HPDE6-E6E7 (cell line): ENCODE data around the gene ZNF232.
A peak's percentile ranks its signal among the peaks of the same experiment; 100 is the strongest.
"Not testable (repeated sequence)": the region's sequence is repeated elsewhere in the genome, so short reads cannot be mapped to it uniquely, and the experiment has no call there.

Experiments
- DNase-seq: peaks from one replicate; pipeline ENCODE4 v3.0.0; 2011; ENCODE audit warnings: missing footprints; ENCODE audit errors: extremely low spot score

ZNF232 gene

DNA sequence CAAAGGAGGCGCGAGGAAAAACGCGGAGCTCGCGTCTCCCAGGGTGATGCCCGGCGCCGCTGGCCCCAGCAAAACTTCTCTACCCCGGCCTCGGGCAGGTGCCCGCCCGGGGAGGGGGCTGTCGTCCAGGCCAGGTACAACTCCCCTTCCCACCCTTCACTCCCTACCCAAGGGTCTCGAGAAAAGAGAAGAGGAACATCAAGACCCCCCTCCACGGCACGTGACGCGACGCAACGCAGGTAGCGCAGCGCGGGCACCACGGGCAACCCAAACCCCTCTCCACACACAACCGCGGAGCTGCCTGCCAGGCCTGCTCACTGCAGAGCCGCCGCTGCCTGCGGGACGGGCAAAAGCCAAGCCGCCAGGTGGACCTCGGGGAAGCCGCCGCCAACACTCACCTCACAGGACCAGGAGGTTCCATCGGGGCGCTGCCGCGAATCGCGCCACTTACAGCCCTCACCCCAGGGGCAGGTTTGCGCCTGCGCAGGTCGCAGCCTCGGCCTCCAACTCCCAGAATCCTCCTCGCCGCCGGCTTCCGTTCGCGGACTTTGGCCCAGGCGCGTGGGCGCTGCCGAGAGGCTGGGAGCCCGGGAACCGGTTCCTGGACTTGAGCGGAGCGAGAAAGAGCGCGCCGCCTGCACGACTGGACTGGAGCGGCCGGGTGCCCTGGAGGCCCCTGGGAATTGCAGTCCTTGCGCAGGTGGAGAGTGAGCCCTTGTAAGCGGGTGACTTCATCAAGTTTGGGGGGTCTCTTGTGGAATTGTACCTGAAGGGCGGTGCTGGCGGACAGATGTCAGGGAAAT, at the start of gene ZNF232:
Gene ZNF232 (minus strand): TSS at position 477 of the 803 bp plus-strand sequence. CDS start 56 bp downstream, at position 421.
- DNase-seq, result peak; percentile 97

- DNase-seq, result not testable (repeated sequence)
Observed at GRCh38 chr17:5160702-5161101, 49.0 kb upstream of the ZNF232 start.

DNA sequence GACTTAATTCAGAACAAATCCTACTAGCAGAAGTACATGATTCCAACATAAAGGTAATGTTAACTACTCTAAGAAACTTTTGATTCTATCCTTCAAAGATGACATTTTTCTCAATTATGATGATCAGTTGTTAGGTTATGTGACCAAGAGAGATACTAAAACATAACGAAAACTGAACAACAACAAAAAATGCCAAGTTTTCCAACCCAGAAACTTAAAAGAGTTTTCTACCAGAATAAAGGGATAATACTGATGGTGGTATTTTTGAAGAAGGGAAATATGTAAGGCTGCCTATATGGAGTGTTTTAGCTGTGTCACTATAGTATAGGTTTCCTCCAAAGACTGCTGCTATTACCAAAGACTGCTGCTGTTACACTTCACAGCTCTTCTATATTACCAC, 34.4 kb upstream of the ZNF232 start:
- DNase-seq, result not testable (repeated sequence)

DNA sequence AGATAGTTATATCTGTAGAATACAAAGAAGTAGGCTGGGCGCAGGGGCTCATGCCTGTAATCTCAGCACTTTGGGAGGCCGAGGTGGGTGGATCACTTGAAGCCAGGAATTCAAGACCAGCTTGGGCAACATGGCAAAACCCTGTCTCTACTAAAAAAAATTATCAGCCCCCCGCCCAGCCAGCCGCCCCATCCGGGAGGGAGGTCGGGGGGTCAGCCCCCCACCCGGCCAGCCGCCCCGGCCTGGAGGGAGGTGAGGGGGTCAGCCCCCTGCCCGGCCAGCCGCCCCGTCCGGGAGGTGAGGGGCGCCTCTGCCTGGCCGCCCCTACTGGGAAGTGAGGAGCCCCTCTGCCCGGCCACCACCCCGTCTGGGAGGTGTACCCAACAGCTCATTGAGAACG, 31.2 kb upstream of the ZNF232 start:
- DNase-seq, result not testable (repeated sequence)

GRCh38 chr17:5139458-5139732, 27.7 kb upstream of the ZNF232 start:
- no peak for DNase-seq

GRCh38 chr17:5138616-5139457, 27.2 kb upstream of the ZNF232 start:
- DNase-seq, result no peak

DNA sequence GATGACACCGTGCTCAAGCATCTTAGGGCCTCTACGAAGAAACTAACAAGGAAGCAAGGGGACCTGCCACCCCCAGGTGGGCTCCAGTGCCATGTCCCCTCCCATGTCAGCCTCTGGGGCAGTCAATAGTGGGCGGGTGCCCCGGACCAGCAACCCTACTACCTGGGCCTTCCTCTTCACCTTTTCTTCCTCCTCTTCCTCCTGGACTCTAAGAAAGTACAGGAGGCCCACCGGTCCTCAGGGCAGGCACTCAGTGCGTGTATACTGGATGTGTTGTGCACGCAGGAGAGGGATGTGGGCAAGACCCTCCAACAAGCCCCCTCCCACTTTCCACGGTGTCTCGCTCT, 26.5 kb upstream of the ZNF232 start:
- DNase-seq, result not testable (repeated sequence)

GRCh38 chr17:5137511-5138197, 26.0 kb upstream of the ZNF232 start:
- DNase-seq, result not testable (repeated sequence)

DNA sequence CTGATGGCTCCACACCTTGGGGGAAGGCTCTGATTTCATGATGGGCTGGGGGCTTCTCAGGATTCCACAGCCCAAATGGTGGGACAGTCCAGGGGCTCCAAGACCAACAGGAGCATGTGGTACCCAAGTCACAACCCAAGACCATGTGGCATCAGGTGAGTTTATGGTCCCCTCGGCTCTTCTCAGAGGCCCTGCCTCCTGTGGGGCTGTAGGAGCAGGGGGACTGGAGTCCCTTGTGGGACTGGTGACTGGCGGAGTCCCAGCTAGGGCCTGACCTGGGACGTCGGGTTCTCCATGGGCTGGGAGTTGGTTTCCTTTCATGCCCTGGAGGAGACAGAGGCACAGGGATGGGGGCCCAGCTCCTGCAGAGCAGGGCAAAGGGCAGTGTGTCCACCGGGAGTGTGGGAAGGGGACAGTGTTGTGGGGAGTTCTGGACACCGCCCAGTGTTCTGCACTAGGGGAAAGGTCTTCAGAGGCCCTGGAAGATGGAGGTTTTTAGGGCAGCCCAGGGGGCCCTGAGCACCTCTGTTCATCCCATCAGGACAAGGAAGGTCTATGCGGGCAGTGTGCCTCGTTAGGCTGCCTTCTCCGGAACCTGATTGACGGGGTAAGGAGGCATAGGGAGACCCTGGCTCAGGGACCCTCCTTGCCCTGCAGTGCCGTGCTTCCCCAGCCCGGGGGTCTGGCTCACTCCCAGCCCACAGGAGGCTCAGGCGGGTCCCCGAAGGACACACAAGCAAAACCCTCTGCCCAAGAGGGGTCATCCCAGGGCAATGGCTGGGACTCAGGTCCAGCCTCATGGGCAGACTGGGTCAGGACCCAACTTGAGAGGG, 25.1 kb upstream of the ZNF232 start:
- DNase-seq, result not testable (repeated sequence)

GRCh38 chr17:5135726-5136579, 24.3 kb upstream of the ZNF232 start:
- no peak for DNase-seq

DNA sequence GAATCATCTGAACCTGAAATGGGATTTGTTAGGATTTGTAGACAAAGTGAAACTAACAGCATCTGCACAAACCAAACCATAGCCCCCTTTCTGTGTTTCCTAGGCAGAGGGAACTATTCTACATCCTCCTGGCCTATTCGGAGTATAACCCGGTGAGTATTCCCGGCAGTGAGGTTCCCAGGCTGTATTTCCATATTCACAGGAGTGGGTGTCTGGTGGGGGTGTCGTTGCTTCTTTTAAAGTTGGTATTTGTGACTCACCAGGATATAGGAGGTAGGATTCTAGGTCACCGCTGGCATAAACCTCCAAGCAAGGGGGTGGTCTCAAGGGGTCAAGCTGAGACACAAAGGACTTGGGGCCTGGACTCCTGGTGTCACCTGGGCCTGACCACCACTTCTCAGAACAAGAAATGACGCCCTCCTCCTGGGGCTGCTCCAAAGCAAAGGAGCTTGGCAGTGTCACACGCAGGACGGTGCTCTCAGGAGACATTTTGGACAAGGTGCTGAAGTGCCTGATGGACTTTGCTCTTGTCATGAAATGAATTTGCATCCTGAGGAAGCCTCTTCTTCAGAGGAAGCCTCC, 23.5 kb upstream of the ZNF232 start:
- not testable (repeated sequence) for DNase-seq

DNA sequence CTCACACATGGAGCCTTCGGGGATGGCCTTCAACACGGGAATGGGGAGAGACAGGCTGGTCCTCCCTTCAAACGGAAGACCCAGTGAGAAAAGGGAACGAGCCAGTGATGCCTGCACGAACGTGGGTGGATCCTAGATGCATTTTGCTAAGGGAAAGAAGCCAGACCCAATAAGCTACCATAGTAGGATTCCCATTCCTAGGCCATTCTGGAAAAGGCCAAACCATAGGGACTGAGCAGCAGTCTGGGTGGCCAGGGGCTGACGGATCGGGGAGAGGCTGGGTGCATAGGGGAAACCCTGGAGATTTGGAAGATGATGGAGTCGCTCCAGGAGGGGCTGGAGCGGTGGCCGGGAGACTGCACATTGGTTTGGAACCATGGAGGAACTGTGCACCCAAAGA, 22.9 kb upstream of the ZNF232 start:
- DNase-seq, result not testable (repeated sequence)

DNA sequence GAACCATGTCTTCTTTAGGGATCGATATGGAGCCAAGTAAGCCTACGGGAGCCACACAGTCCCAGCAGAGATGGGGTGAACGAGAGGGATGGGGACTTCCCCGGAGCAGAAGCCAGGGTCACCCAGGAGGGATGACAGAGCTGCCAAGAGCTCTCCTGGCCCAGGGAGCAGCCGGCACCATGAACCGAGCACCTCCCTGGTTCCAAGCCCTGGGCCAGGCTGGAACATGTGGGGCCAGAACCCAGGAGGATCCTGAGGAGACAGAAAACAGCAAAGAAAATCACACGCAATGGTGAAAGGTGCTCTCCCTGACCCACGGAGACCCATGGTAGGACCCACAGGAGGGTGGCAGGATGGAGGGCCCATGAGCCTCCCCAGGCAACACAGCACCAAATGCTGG, 22.3 kb upstream of the ZNF232 start:
- DNase-seq, result not testable (repeated sequence)

GRCh38 chr17:5133311-5133710, 21.6 kb upstream of the ZNF232 start:
- DNase-seq, result no peak

GRCh38 chr17:5132503-5133225, 21.0 kb upstream of the ZNF232 start:
- not testable (repeated sequence) for DNase-seq

DNA sequence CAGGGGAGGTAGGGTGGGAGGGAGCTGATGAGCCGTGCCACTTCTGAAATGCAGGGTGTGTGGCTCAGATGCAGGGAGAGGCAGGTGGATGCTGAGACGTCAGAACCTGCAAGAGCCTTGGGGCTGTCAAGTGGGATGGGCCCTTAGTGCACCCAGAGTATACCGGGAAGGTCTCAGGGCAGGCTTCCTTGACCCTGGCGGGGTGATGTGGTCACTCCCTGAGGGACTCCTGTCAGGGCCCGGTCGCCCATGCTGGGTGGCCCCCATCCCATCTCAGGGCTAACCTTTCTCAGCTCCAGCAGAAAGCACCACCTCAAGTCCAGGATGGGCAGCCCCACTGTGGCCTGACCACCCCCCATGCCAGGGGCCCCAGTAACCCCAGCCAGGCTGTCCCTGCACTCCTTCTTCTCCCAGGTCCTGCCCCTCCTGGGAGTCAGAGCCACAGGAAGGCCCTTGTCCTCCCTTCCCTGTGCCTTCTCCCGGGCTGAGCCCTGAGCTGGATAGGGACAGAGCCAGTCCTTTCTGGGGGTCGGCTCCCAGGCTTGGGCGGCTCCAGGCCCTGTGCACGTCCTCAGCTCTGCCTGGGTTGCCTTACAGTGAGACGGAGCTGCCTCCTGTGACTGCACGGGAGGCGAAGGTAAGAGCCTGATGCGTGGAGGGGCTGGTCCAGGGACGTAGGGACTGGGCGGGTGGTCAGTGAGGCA, 20.3 kb upstream of the ZNF232 start:
- not testable (repeated sequence) for DNase-seq

GRCh38 chr17:5131146-5131715, 19.6 kb upstream of the ZNF232 start:
- no peak for DNase-seq

GRCh38 chr17:5130687-5131086, 19.0 kb upstream of the ZNF232 start:
- not testable (repeated sequence) for DNase-seq

GRCh38 chr17:5130261-5130660, 18.6 kb upstream of the ZNF232 start:
- not testable (repeated sequence) for DNase-seq
